Hematopoietic multipotent progenitor cell treated with erythropoietin and hydrocortisone succinate and interleukin-3 and kit ligand, for 17 days (in vitro differentiated cells): ENCODE measurements around the gene NRL.
A peak's percentile ranks its signal among the peaks of the same experiment; 100 is the strongest.
"Not testable (repeated sequence)": the region's sequence is repeated elsewhere in the genome, so short reads cannot be mapped to it uniquely, and the experiment has no call there.

Experiments used
- DNase-seq: peaks from one replicate; pipeline ENCODE4 v3.0.0-alpha.2; 2015; ENCODE audit warnings: low spot score

Gene NRL

DNA sequence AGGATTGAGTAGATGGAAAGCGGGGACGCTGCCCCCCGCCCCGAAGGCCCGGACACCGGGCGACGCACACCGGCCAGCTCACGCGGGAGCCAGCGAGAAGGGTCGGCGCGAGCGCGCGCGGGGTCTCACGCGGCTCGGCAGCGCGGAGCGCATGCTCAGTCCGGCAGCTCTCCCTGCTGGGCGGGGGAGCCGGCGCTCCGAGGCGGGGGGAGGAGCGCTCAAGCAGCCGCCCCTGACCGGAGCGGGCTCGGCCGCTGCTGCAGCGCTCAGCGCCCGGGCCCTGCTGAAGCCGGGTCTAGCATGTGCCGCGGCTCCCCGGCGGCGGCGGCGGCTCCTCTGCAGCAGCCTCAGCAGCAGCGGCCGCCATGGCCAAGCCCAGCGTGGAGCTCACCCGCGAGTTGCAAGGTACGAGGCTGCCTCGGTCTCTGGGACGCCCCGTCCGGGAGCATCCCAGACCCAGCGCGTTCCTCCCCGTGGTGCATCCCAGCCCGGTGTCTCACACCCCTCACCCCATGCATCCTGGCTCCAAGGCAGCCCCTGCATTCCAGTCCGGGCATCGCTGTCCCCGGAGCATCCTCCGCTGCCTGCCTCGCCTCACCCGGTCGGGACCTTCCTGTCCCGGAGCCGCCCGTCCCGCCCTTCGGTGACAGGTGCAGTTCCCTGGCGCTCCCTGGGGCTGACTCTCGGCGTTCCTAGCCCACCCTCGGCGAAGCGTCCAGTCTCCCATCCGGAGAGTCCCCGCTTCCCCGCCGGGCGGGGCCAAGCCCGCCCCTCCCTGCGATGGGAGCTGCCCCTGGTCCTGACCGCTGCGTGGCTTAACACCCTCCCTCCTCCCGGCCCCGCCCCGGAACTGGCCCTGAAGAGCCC lies 62.7 kb downstream of the NRL start, which contains the start of gene CARMIL3:
TSS of gene CARMIL3 (plus strand) at position 221 of the 867 bp plus-strand sequence. CDS start at position 366, 145 bp downstream.
- no peak for DNase-seq

- no peak for DNase-seq
Observed at GRCh38 chr14:24051176-24051788, 63.5 kb downstream of the NRL start.

DNA sequence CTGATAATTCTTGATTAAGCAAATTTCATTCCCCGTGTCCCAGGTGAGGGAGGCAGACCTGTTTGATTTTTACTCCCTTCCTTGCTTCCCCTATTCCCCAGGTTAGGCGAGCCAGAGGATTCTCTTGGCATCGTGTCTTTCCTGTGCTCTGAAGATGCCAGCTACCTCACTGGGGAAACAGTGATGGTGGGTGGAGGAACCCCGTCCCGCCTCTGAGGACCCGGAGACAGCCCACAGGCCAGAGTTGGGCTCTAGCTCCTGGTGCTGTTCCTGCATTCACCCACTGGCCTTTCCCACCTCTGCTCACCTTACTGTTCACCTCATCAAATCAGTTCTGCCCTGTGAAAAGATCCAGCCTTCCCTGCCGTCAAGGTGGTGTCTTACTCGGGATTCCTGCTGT lies 64.0 kb downstream of the NRL start:
- not testable (repeated sequence) for DNase-seq

DNA sequence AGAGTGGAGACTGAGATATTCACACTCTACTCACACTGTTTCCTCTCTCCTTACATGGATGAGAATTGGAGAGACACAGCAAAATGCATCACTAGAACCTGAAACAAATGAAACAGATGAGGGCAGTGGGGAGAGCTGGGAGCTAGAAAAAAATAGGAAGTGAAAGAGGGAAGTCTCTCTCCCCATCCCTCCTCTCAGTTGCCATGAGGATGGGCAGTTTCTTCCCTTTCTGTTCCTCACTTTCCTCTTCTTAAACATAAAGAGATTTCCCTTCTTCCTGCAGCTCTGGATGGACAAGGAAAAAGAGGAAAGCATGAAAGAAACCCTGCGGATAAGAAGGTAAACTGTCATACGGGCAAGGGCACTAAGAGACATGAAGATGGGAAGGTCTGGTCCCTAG lies 65.7 kb downstream of the NRL start:
- DNase-seq = not testable (repeated sequence)

GRCh38 chr14:24042746-24043145 lies 72.0 kb downstream of the NRL start:
- DNase-seq = no peak

GRCh38 chr14:24040692-24041091 lies 74.1 kb downstream of the NRL start:
- DNase-seq = no peak

GRCh38 chr14:24038686-24039085 lies 76.1 kb downstream of the NRL start:
- no peak for DNase-seq

DNA sequence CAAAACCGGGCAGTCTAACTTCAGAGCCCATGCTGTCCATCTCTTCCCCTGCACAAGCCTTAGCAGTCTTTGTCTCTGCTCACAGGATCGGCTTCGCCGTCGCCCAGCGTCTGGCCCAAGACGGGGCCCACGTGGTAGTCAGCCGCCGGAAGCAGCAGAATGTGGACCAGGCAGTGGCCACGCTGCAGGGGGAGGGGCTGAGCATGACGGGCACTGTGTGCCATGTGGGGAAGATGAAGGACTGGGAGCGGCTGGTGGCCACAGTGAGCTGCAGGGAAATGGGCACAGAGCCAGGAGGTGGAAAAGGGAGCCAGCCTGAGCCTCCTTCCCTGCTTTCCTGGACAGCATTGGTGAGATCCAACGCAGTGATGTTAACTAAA lies 77.1 kb downstream of the NRL start:
- DNase-seq = no peak

- not testable (repeated sequence) for DNase-seq
Observed at GRCh38 chr14:24036963-24037657, 77.6 kb downstream of the NRL start.

- peak; percentile 70 for DNase-seq
Observed at GRCh38 chr14:24036169-24036962, 78.4 kb downstream of the NRL start.

- DNase-seq = not testable (repeated sequence)
Observed at GRCh38 chr14:24035769-24036168, 79.0 kb downstream of the NRL start.

DNA sequence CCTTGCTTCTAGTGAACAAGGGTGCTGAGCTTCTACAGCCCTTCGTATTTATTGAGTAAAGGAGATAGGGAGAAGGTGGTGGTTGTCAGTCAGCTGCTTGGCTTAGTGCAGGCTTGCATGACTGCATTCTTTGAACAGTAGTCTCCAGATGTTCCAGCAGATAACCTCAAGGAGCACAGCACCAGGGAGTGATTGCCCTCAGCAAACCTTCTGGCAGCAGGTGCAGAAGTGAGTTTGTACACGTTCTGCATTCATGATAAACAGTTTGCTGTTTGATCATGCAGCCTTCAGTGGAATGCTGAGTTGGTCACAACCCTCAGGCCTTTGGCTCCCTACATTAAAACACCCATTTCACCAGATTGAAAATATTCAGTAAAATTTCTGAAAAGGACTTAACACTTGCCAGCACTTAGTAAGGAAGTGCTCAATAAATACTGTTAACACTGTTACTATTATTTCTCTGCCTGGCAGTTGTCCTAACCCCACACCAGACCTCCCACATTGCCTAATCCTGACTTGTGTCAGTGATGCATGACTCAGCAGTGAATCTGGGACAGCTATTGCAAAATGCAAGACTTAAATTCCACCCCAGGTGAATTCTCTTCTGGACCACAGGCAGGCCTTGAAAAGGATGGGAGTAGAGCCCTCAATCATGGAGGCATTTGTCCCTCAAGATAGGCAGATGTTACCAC lies 81.9 kb downstream of the NRL start:
- DNase-seq = no peak

GRCh38 chr14:24031331-24031730 lies 83.4 kb downstream of the NRL start:
- not testable (repeated sequence) for DNase-seq

- not testable (repeated sequence) for DNase-seq
Observed at GRCh38 chr14:24029687-24030086, 85.1 kb downstream of the NRL start.
